K562 (cell line): ENCODE results near the gene GGCT.
"Not testable (repeated sequence)": the region's sequence is repeated elsewhere in the genome, so short reads cannot be mapped to it uniquely, and the experiment has no call there.

Experiments
- ARID2 ChIP-seq: fragments of 450-650 bp; IDR thresholded peaks from 2 replicates; pipeline ENCODE4 v1.6.1; 2017; ENCODE audit warnings: antibody characterized with exemption, mild to moderate bottlenecking
- CBFB ChIP-seq: sonication (generic); formaldehyde crosslinking; IDR thresholded peaks from 2 replicates; pipeline ENCODE4 v1.4.0; 2020; ENCODE audit warnings: mild to moderate bottlenecking, missing genetic modification reagents
- FOXM1 ChIP-seq, 2 experiments: fragments of 450-650 bp in 1 of 2; sonication (generic) in 1 of 2; formaldehyde crosslinking in 1 of 2; IDR thresholded peaks; 2 replicates each; pipeline versions ENCODE4 v1.6.1 to v1.9.0; 2017 to 2022; ENCODE audit warnings: low read depth in 2 of 2, mild to moderate bottlenecking in 2 of 2, missing genetic modification reagents in 1 of 2, moderate library complexity in 1 of 2
- FOXO4 ChIP-seq: fragments of 450-650 bp; formaldehyde crosslinking; IDR thresholded peaks from 2 replicates; pipeline ENCODE4 v1.4.0; 2020; ENCODE audit warnings: mild to moderate bottlenecking, moderate library complexity
- SRSF9 ChIP-seq: fragments of 200-400 bp; formaldehyde crosslinking; IDR thresholded peaks from 2 replicates; pipeline ENCODE4 v1.6.1; 2017; ENCODE audit warnings: low read depth, low read length, borderline replicate concordance
- ZHX1 ChIP-seq: fragments of 150-350 bp; conservative IDR thresholded peaks from 2 replicates; pipeline ENCODE4 v1.6.1; 2014; ENCODE audit warnings: low read length
- TF ChIP-seq, protein P1 (sequence below), 3 experiments: IDR thresholded peaks in 2 of 3; conservative IDR thresholded peaks in 1 of 3; 2 replicates each; pipeline ENCODE4 v1.5.1; 2011 to 2012; ENCODE audit warnings: low read length in 3 of 3, mild to moderate bottlenecking in 3 of 3, control low read depth in 2 of 3, improper control_type of control experiment in 1 of 3, inconsistent platforms in 1 of 3, low read depth in 1 of 3, mixed read lengths in 1 of 3, moderate library complexity in 1 of 3; ENCODE audit not compliant: insufficient read depth in 2 of 3

- TF ChIP-seq FOXM1 (IDR thresholded peaks at IDR 0.05; ENCODE audit: low read depth); FOXM1 (CRISPR knock-in tag; IDR thresholded peaks at IDR 0.05; ENCODE audit: low read depth); ARID2; ZHX1; FOXO4; CBFB; SRSF9: not testable (repeated sequence)
- TF ChIP-seq, protein P1, sequence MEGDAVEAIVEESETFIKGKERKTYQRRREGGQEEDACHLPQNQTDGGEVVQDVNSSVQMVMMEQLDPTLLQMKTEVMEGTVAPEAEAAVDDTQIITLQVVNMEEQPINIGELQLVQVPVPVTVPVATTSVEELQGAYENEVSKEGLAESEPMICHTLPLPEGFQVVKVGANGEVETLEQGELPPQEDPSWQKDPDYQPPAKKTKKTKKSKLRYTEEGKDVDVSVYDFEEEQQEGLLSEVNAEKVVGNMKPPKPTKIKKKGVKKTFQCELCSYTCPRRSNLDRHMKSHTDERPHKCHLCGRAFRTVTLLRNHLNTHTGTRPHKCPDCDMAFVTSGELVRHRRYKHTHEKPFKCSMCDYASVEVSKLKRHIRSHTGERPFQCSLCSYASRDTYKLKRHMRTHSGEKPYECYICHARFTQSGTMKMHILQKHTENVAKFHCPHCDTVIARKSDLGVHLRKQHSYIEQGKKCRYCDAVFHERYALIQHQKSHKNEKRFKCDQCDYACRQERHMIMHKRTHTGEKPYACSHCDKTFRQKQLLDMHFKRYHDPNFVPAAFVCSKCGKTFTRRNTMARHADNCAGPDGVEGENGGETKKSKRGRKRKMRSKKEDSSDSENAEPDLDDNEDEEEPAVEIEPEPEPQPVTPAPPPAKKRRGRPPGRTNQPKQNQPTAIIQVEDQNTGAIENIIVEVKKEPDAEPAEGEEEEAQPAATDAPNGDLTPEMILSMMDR (IDR thresholded peaks at IDR 0.05 in 2 of 3, conservative IDR thresholded peaks at IDR 0.05 in 1 of 3; ENCODE audit: insufficient read depth in 2 of 3, low read depth in 1 of 3, low read length in 3 of 3) = not testable (repeated sequence)
Measured at GRCh38 chr7:30527297-30527696, 22.7 kb upstream of the GGCT start.
